Measurements from ENCODE around the gene NCAPG.

Gene NCAPG

GRCh38 chr4:17786567-17786966, 24.2 kb upstream of the NCAPG start:
- TF ChIP-seq CTCF (conservative IDR thresholded peaks at IDR 0.05; ENCODE audit: low read length) (no peak), EZH2phosphoT487 (IDR thresholded peaks at IDR 0.05; ENCODE audit: borderline replicate concordance) (no peak)
- Histone ChIP-seq H3K4me2 (ENCODE audit: low read depth, low read length, poor library complexity, severe bottlenecking) (peak overlapping the region; percentile 64), H3K9me2 (replicated peaks; ENCODE audit: low read depth, low read length) (no peaks in the 10 kb centered on the region), H3K4me1 (ENCODE audit: insufficient read depth, low read length, poor library complexity, severe bottlenecking) (peaks cover 17% of the 10 kb centered on the region), H3F3A (ENCODE audit: low read depth) (no peaks in the 10 kb centered on the region), H3K79me2 (ENCODE audit: insufficient read depth, low read length) (no peaks in the 10 kb centered on the region), H3K36me3 (ENCODE audit: insufficient read depth, low read length) (no peaks in the 10 kb centered on the region), H3K9ac (ENCODE audit: low read depth, low read length, poor library complexity, severe bottlenecking) (peak overlapping the region; percentile 21), H3K4me3 (ENCODE audit: low read length, poor library complexity, severe bottlenecking) (peak overlapping the region; percentile 41), H3K9me3 (ENCODE audit: insufficient read depth, low read depth, low read length) (no peaks in the 10 kb centered on the region), H3K27me3 (ENCODE audit: insufficient read depth, low read length, poor library complexity, severe bottlenecking) (no peaks in the 10 kb centered on the region), H2AFZ (ENCODE audit: low read length) (no peak overlapping the region), H4K20me1 (ENCODE audit: insufficient read depth, low read length, poor library complexity, severe bottlenecking) (no peaks in the 10 kb centered on the region)

GRCh38 chr4:17787315-17787714, 23.5 kb upstream of the NCAPG start:
- H3K9me2 ChIP-seq (replicated peaks; ENCODE audit: low read depth, low read length) = no peaks in the 10 kb centered on the region
- no peaks in the 10 kb centered on the region for H3K27me3 ChIP-seq (ENCODE audit: insufficient read depth, low read length, poor library complexity, severe bottlenecking)
- peak overlapping the region; percentile 64 for H3K4me2 ChIP-seq (ENCODE audit: low read depth, low read length, poor library complexity, severe bottlenecking)
- no peaks in the 10 kb centered on the region for H3K9me3 ChIP-seq (ENCODE audit: insufficient read depth, low read depth, low read length)
- H3K4me3 ChIP-seq (ENCODE audit: low read length, poor library complexity, severe bottlenecking) = peak overlapping the region; percentile 41
- no peak for TF ChIP-seq EZH2phosphoT487 (IDR thresholded peaks at IDR 0.05; ENCODE audit: borderline replicate concordance)
- TF ChIP-seq CTCF (conservative IDR thresholded peaks at IDR 0.05; ENCODE audit: low read length) = no peak
- H4K20me1 ChIP-seq (ENCODE audit: insufficient read depth, low read length, poor library complexity, severe bottlenecking) = no peaks in the 10 kb centered on the region
- H2AFZ ChIP-seq (ENCODE audit: low read length) = no peak overlapping the region
- H3F3A ChIP-seq (ENCODE audit: low read depth) = no peaks in the 10 kb centered on the region
- peaks cover 17% of the 10 kb centered on the region for H3K4me1 ChIP-seq (ENCODE audit: insufficient read depth, low read length, poor library complexity, severe bottlenecking)
- no peaks in the 10 kb centered on the region for H3K36me3 ChIP-seq (ENCODE audit: insufficient read depth, low read length)
- no peaks in the 10 kb centered on the region for H3K79me2 ChIP-seq (ENCODE audit: insufficient read depth, low read length)
- H3K9ac ChIP-seq (ENCODE audit: low read depth, low read length, poor library complexity, severe bottlenecking) = no peak overlapping the region

DNA sequence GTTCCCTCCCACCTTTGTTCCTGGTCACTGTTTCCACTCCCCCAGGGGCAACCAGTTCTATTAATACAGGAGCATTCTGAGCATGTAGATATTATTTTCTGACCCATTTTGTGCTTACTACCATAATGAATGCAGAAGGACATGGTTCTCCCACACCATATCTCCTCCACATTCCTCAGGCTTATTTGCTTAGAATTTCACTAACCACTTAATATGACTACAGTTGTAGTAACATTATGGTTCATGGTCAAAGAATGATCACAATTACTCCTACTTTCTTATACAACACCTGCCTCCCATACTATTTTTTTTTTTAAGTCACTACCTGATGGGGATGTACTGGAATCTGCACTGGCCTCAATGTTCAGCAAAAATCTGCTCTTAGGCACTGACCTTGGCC, 21.8 kb upstream of the NCAPG start:
- TF ChIP-seq CTCF (conservative IDR thresholded peaks at IDR 0.05; ENCODE audit: low read length) (no peak), EZH2phosphoT487 (IDR thresholded peaks at IDR 0.05; ENCODE audit: borderline replicate concordance) (no peak)
- Histone ChIP-seq H3K4me1 (ENCODE audit: insufficient read depth, low read length, poor library complexity, severe bottlenecking) (peaks cover 17% of the 10 kb centered on the region), H3K9me2 (replicated peaks; ENCODE audit: low read depth, low read length) (no peaks in the 10 kb centered on the region), H3K4me3 (ENCODE audit: low read length, poor library complexity, severe bottlenecking) (no peak overlapping the region), H3K4me2 (ENCODE audit: low read depth, low read length, poor library complexity, severe bottlenecking) (no peak overlapping the region), H2AFZ (ENCODE audit: low read length) (no peak overlapping the region), H3K79me2 (ENCODE audit: insufficient read depth, low read length) (no peaks in the 10 kb centered on the region), H3K9ac (ENCODE audit: low read depth, low read length, poor library complexity, severe bottlenecking) (no peak overlapping the region), H3F3A (ENCODE audit: low read depth) (no peaks in the 10 kb centered on the region), H3K9me3 (ENCODE audit: insufficient read depth, low read depth, low read length) (no peaks in the 10 kb centered on the region), H4K20me1 (ENCODE audit: insufficient read depth, low read length, poor library complexity, severe bottlenecking) (no peaks in the 10 kb centered on the region), H3K36me3 (ENCODE audit: insufficient read depth, low read length) (no peaks in the 10 kb centered on the region), H3K27me3 (ENCODE audit: insufficient read depth, low read length, poor library complexity, severe bottlenecking) (no peaks in the 10 kb centered on the region)

Measured in Loucy (cell line).